ENCODE data around the gene PRPF4.
"Not testable (repeated sequence)": the region's sequence is repeated elsewhere in the genome, so short reads cannot be mapped to it uniquely, and the experiment has no call there.

PRPF4 gene

DNA sequence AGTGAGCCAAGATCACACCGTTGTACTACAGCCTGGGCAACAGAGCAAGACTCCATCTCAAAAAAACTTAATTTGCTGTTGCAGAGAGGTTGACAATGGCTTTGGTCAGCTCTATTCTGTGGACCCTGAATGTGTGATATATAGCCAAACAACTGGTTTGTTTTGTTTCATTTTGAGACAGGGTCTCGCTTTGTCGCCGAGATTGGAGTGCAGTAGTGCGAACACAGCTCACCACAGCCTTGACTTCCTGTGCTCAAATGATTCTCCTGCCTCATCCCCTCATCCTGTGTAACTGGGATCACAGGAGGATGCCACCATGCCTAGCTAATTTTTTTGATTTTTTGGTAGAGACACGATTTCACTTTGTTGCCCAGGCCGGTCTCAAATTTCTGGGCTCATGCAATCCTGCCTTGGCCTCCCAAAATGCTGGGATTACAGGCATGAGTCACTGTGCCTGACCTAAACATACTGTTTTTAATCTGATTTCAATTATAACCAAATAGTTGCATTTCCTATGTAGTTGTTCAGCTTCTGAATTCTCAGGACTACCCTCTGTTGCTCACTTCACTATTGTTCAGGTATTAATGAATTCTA is 17.9 kb downstream of the PRPF4 start:
- TF ChIP-seq, protein P1, sequence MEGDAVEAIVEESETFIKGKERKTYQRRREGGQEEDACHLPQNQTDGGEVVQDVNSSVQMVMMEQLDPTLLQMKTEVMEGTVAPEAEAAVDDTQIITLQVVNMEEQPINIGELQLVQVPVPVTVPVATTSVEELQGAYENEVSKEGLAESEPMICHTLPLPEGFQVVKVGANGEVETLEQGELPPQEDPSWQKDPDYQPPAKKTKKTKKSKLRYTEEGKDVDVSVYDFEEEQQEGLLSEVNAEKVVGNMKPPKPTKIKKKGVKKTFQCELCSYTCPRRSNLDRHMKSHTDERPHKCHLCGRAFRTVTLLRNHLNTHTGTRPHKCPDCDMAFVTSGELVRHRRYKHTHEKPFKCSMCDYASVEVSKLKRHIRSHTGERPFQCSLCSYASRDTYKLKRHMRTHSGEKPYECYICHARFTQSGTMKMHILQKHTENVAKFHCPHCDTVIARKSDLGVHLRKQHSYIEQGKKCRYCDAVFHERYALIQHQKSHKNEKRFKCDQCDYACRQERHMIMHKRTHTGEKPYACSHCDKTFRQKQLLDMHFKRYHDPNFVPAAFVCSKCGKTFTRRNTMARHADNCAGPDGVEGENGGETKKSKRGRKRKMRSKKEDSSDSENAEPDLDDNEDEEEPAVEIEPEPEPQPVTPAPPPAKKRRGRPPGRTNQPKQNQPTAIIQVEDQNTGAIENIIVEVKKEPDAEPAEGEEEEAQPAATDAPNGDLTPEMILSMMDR (IDR thresholded peaks at IDR 0.05): no peak
- H3K4me3 ChIP-seq: no peak overlapping the region
- no peak for DNase-seq (ENCODE audit: low spot score)
- H3K27ac ChIP-seq: no peak overlapping the region

DNA sequence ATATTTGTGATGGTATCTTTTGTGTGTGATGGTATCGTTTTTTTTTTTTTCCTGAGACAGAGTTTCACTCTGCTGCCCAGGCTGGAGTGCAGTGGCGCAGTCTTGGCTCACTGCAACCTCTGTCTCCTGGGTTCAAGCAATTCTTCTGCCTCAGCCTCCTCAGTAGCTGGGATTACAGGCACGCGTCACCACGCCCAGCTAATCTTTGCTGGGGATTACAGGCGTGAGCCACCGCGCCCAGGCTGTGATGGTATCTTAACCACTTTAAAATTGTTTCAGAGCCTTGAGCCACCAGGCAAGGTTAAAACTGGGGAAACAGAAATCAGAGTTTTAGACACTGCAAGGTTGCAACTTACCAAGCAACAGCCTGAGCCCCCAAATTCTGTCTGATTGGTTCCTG is 20.8 kb downstream of the PRPF4 start:
- H3K4me3 ChIP-seq; DNase-seq (ENCODE audit: low spot score); H3K27ac ChIP-seq: not testable (repeated sequence)

DNA sequence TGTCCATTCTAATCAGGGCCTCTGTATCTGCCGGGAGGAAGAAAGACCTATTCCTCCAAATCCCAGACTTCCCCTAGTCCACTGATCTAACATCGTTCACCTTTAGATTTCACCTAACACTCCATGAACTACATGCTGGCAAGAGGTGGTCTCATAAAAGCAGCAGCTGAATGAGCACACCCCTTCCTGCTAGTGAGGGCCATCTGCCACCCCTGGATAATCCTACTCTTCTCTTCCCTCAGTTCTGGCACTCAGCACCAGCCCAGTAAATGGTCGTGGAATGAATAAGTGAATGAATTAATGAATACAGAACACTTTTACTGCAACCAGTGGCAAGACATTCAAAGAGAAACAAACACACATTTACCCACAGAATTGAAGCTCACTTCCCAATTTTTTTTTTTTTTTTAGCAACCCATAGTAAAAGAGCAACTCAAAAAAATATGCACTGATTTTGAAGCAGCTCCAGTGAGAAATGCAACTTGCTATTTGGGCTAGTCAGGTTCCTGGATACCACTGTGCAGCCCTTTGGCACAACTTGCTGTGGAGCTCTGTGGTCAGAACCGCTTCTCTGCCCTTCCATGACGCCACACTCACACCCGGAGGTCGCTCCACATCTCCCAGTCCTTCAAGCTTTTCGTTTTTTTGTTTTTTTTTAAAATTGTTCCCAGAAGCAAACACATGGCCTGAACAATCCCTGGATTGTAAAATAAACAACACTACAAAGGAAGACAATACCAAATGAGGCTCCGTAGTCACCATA is 21.5 kb downstream of the PRPF4 start:
- Histone ChIP-seq H3K27ac (no peak overlapping the region), H3K4me3 (no peak overlapping the region)
- no peak for DNase-seq (ENCODE audit: low spot score)
- TF ChIP-seq, protein P1 (IDR thresholded peaks at IDR 0.05): no peak

DNA sequence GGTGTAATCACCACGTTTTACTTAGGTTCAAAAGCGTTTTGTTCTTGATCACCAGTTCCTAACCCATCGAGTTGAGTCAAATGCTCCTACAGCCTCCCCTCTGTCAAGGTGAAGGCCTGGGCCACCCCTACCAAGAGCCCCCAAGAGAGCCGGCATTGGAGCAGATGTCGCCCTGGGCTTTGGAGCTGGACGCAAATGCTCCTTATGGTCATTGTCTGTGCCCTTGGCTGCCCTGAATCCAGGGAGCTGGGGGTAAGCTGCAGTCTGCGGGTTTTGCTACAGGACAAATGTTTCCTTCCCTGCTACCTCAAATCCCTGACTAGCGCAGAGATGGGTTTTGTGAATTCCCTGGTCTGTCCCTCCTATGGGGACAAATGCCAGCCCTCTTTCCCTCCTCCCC is 22.9 kb downstream of the PRPF4 start:
- TF ChIP-seq, protein P1 (IDR thresholded peaks at IDR 0.05): no peak
- Histone ChIP-seq H3K4me3 (no peak overlapping the region), H3K27ac (no peak overlapping the region)
- no peak for DNase-seq (ENCODE audit: low spot score)

DNA sequence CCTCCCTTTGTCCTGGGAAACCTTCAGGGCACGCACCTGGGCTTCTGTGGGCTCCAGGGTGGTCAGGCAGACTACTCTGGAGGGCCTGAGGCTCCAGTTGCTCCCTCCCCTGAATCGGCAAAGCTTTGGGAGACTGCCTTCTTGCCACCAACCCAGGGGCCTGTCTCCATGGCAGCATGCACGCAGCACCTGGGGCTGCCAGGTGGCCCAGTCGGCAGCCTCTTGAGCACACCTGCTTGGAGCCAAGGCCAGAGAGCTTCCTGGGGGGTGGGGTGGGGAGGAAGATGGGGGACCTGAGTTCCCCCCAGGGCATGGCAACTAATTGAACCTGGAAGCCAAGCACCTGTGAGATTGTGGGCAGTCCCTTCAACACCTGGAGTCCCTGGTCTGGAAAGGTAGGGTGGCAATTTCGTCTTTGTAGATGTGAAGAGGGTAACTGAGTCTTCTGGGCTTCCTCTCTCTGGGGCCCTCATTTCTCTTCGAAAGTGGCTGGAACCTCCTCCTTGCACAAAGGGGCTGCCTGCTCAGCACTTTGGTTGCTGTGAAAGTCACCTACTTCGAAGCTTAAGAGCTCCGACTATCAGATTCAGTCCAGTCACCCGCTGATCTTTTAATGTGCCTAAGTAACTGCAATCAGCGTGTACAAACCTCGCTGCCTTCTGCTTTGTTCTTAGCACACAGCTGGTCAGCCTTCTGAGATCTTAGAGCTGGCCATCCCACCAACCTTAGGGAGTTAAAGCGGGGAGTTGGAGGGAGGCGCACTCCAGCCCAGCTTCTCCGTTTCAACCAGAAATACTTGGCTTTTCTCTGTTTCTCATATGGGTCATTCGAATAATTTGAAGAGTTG is 23.7 kb downstream of the PRPF4 start:
- TF ChIP-seq, protein P1 (IDR thresholded peaks at IDR 0.05): no peak
- no peak for DNase-seq (ENCODE audit: low spot score)
- H3K27ac ChIP-seq: no peak overlapping the region
- H3K4me3 ChIP-seq: no peak overlapping the region

DNA sequence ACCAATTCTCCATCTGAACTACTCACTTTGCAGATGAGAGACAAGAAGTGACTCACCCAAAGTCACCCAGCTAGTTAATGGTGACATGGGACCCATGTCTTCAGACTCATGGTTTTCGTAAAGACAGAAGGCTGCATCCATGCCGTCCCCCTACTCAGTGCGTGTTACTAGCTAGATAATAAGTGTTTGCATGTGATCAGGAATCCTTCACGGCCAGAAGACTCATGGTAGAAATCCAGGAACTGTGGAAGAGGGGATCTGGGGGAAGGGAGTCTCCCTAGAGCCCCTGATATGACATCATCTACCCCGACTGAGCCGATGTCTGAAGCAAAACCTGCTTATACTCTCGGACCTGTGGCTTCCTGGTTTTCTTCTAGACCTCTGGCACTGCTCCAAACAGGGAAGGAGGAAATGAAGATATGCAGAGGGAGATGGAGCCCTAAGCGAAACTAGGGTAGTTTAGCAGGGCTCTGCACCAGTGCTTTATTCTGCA is 24.4 kb downstream of the PRPF4 start:
- Histone ChIP-seq H3K4me3 (no peak overlapping the region), H3K27ac (no peak overlapping the region)
- TF ChIP-seq, protein P1 (IDR thresholded peaks at IDR 0.05): no peak
- no peak for DNase-seq (ENCODE audit: low spot score)

DNA sequence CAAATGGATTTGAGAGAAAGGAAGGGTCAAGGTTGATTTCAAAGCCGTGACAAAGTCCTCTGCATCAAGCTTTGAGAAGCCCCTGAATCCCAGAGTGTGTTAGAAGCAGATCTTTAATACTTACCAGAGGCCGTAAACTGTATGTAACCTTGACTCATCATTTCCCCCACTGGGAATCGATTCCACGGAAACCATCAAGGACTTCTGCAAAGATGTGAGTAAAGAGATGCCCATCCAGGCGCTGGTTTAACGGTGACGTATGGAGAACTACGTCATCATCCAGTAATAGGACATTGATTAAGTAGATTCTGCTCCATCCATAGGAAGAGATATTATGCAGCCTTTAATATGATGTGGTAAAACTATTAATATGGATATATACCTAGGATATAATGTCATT is 26.1 kb downstream of the PRPF4 start:
- TF ChIP-seq, protein P1 (IDR thresholded peaks at IDR 0.05): no peak
- no peak overlapping the region for H3K4me3 ChIP-seq
- H3K27ac ChIP-seq: no peak overlapping the region

More for the DNA sequence above, 26.1 kb downstream of the PRPF4 start:
- DNase-seq (ENCODE audit: low spot score): no peak

All from coronary artery (tissue), 2 donors.